Stimulated activated CD4-positive, alpha-beta T cell treated with anti-CD3 and anti-CD28 coated beads, Interleukin-4, amount 100 ng/mL, for 48 hours (primary cell): Measurements from ENCODE around the gene PKNOX1.
"Not testable (repeated sequence)": the region's sequence is repeated elsewhere in the genome, so short reads cannot be mapped to it uniquely, and the experiment has no call there.

Experiments used
- DNase-seq, 2 donors: peaks; one replicate each; pipeline ENCODE4 v3.0.0-alpha.2; 2020; ENCODE audit warnings: low read depth in 2 of 2

PKNOX1 gene

DNA sequence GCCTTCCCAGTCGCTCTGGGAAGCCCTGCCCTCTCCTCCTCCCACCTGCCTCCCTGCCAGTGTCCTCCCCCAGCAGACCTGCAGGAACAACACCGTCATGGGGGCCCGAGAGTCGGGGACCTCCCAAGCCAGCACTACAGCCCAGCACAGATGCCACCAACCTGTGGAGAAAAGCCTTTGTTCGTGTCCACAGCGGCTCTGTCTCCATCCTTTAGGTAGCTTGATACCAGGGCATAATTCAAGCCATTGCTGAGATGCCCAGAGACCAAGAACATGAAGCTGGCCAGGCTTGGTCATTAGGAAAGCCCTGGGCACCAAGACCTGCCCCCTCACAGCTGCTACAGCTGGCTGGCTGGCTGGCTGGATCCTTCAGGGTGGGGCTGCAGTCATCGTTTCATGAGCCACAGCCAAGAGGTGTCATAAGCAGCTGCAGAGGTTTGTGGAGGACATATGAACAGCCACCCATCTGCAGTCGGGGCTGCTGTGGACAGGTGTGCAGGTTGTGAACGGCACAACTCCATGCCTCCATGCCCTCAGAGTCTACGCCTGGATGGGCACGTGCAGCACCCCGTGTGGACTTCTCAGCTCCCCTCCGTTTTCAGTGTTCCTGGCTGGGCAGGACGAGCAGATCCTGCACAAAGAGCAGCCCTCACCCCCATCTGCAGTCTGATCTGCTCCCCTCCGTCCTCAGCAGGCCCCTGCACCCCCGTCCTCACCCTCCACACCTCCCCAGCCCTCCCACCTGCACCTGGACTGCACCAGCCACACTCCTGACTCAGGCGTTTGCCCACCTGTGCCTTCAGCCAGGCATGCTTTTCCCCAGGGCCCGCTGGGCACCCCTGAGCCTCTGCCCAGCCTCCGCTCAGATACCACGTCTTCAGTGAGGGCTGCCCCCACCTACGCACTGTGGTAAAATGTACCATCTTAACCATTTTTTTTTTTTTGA lies 71.8 kb downstream of the PKNOX1 start:
- DNase-seq = not testable (repeated sequence)

DNA sequence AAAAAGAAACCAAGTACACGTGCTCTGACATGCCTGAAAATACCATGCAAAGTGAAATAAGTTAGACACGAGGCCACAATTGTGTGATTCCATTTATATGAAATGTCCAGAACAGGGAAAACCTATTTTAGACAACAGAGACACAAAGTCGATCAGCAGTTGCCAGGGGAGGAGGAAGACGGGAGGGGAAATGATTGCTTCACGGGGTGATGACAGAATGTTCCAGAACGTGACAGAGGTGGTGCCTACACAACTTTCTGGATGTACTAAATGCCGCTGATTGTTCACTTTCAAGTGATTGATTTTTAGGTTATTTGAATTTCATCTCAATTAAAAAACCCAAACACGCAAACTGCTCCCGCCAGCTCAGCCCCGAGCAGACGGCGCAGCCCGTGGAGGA lies 78.8 kb downstream of the PKNOX1 start:
- DNase-seq = not testable (repeated sequence)

DNA sequence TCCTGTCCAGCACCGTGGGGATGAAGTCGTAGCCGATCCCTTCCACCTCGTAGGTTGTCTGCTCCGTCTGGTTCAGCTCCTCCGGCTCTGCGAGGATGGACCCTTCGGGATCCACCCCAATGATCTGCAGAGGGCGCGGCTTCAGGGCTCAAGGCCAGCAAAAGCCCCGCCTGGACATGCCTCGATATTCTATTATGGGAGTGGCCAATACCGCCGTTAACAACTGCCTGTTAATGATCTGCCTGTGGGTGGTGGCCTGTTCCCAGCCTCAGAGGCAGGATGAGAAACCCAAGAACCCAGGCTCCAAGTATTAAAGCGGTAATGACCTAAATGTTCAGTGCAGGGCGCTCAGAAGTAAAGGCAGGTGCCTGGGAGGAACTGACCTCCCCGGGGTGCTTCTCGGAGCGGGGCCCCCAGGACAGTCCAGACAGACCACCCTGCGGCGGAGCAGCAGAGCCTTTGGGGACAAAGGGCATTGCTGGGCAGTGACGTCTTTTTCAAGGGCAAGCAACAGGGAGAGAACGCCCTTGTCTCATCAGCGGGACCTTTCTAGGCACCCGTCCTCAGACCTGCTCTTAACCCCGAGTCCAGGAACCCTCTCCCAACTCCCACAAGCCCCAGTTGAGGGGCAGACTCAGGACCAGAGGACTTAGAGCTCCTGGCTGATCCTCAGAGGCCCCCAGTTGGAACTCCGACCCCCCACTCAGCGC lies 88.7 kb downstream of the PKNOX1 start:
- not testable (repeated sequence) for DNase-seq

DNA sequence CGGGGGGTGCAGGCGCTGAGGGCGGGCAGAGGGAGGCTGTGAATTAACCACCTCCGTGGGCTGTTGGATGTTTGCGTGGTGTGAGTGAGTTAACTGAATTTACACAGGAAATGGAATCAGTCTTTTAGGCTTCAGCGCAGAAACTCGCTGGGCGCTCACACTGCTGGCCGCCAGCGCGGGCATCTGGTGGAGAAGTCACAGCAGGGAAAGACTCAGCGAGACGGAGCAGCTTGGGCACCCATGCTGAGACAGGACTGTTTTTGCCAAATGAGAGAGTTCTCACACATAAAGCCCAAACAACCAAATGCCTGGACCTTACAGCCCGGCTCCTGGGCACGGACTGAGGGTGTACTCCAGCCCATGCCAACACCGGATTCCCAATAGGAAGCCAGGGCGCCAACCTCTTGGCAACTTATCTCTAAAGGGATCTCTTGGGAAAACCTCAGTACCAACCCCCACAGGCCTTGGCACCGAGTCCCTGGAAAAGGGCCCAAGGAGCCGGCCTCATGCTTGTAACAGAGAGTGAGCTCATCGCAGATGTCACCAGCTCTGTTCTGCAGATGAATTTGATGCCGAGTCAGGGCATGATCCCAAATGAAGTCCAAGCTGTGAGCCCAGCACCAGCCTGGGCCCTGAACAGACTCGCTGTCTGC lies 90.0 kb downstream of the PKNOX1 start:
- not testable (repeated sequence) for DNase-seq

DNA sequence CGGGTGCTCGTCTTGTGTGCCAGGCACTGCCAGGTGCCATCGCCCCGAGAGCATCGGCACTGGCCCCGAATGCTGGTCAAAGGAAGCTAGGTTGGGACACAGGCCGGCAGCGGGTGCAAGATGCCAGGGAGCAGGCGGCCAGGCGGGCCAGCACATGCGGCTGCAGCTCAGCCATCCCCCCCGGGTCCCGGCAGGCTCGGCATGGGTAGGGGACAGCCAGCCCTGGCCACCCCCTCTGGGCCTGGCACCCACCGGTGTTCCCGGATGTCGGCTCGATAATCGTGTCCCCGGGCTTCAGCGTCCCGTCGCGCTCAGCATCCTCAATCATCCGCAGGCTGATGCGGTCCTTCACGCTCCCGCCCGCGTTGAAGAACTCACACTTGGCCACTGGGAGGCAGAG lies 91.6 kb downstream of the PKNOX1 start:
- not testable (repeated sequence) for DNase-seq

DNA sequence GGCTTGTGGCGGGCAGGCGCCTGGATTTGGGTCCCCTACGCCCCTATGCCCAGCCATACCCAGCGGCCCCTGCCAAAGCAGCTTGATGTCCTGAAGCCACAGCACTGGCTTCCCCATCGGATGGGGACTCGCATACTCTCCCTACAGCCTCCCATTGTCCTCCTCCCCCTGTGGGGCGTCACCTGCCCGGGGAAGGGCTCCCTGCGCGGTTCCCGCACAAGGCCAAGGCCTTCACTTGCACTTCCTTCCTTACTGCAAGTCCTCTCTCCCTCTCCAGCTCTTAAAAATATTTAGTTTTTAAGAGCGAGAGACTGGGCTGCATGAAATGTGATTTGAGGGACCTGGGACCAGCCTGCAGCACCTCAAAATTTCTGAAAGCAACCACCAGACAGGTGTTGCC lies 92.3 kb downstream of the PKNOX1 start:
- DNase-seq = not testable (repeated sequence)

DNA sequence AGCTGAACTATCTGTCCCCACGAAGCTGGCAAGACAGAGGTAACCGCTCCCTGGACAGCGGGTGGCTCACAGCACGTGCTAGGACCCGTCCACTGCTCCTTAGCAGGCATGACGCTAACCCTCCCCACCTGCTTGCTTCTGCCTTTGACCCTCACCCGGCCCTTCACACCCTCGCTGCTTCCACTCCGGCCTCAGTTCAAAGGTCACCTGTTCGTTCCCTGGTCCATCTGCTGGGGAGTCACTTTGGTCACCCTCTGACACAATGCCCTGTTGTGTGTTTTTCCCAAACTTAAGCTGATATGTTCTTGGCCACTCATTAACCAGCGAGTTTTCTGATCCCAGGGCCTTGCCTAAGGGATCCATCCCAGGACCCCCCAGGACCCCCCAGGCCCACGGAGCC lies 93.7 kb downstream of the PKNOX1 start:
- DNase-seq = not testable (repeated sequence)

DNA sequence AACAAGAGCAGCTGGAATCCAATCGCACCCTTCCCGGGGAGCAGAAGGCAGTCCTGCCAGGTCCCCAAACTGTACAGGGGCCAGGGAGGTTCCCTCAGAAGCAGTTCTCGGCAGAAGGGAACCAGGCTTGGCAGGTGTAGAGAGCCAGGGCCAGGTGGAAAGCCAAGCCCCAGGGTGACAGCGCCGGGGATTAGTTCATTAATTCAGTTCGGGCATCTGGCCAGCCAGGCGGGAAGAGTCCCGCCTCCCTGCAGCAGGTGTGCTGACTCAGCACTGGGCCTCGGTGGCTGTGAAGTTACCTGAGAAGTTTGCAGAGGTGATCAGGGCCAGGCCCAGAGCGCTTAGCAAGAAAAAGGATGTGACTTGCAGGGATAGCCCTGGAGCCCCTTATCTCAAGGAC lies 95.3 kb downstream of the PKNOX1 start:
- DNase-seq = not testable (repeated sequence)

DNA sequence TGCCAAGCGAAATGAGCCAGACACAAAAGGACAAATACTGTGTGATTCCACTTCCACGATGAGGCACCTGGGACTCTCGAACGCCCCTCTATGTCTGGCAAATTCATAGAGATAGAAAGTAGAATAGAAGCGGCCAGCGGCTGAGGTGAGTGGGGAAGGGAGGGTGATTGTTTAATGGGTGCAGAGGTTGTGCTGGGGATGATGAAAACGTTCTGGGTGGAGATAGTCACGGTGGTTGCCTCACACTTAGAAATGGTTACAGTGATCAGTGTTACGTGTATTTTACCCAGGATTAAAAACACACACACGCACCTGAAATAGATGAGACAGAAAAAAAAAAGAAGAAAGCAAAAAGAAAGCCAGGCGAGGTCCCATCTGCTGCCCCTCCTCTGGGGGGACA lies 98.4 kb downstream of the PKNOX1 start:
- DNase-seq = not testable (repeated sequence)

DNA sequence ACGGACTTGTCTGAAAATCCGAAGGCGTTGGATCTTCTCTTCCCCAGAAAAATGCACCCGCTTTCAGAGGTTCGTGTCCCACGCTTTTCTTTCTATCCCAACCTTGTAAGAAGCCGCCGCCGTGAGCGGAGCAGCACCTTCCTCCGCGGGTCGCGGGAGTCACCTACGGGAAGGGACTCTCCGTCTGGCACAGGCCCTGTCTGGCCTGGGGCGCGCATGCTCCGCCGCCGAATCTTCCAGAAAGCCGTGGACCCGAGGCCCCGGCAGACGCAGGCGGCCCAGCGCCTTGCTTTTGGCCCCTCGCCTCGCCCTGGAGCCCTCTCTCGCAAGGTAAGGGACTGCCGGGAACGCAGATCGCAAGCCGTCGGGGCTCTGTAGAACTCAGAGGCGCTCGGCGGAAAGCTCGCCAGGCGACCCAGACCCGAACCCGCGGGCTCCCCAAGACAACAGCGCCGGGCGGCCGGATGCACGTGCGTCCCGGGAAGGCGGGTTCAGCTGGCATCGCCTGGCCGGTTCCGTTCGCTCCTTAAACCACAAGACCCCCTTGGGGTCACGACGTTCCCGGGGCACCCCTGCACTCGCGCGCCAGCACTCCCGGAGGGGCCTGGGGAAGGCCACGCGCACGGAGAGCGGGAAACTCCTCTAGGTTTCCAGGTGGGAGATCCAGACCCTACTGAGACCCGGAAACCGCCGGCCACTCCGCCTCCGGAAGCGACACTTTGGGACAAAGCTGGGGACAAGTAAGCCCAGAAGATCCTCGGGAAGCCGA lies 100.2 kb downstream of the PKNOX1 start:
- DNase-seq = not testable (repeated sequence)

DNA sequence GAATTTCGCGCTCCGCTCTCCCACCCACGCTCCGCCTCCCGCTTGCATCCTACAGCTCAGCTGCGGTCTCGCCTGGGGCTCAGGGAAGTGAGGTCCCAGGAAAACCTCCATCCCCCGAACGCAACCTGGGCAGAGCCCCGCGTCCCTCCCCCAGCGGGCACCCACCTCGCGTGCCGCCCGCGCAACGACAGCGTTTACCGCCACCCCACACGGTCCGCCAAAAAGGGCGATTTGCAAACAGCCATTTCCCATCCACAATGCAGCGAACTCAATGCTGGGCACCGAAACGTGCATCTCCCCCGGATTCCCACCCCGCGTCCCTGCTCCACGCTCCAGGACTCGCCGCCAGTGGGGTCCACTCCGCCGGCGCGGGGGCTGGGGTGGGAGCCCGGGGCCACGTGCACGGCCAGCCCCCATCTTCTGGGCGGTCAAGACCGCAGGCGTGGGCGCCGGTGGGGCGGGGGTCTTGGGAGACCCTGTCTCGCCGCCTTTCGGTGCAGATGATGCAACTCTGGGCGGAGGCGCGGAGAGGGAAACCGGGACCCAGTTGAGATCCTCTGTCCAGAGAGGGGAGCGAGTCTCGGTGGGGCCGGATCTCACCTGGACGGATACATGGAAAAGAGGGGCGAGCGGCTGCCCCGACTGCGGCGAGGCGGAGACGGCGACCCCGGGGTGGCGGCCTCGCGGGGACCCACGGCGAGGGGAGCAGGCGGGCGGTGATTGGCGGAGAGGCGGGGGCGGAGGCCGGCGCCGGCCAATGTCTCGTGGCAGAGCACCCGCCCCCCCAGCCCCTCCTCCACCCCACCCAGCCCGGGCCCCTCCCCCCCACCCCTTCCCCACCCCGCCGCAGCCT lies 101.0 kb downstream of the PKNOX1 start, which contains the start of gene CBS:
TSS of gene CBS (minus strand) at position 666 of the 853 bp plus-strand sequence. CDS start 3,642 bp downstream, outside the sequence.
- DNase-seq = not testable (repeated sequence)

DNA sequence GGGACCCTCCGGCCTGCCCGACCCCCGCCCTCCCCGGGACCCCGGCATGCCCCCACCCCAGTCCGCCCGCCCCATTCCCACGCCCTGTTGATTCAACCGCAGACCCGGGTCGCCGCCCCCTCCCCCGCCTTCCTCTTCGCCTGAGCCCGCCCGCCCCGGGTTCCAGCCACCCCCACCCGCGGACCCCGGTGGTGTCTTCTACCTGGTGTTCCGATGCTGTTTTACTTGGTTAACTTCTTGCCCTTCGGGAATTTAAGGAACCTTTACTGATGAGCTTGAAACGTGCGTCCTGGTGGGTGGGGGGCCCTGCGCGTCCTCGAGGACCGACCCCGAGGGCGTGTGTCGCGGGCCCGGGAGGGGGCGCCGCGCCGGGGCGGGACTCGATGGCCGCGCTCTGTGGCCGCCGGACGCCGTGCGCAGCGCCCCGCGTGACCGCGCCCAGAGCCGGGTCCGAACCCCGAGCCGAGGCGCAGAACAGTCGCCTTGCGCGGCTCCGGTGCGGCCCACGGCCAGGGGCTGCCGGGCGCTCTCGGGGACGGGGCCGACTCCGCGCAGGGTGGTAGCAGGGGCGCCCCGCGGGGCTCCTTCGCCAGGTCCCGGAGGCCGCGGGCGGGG lies 101.8 kb downstream of the PKNOX1 start:
- DNase-seq = not testable (repeated sequence)

DNA sequence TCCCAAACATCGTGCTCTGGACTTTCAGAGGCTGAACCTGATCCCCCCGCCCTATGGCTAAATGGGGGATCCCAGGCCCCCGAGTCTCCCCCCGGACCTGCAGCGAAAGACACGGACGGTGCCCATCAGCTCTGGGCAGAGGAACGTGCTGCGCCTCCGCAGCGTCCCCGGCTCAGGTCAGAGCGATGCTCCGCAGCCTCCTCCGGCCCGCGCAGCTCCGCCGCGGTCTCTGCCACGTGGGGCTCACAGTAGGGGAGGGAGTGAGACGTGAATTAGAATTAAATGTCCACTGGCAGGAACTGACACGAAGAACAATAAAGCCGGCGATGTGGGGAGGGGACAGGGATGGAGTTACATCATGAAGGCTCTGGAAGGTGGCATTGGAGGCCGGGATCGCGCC lies 102.3 kb downstream of the PKNOX1 start:
- DNase-seq = not testable (repeated sequence)

DNA sequence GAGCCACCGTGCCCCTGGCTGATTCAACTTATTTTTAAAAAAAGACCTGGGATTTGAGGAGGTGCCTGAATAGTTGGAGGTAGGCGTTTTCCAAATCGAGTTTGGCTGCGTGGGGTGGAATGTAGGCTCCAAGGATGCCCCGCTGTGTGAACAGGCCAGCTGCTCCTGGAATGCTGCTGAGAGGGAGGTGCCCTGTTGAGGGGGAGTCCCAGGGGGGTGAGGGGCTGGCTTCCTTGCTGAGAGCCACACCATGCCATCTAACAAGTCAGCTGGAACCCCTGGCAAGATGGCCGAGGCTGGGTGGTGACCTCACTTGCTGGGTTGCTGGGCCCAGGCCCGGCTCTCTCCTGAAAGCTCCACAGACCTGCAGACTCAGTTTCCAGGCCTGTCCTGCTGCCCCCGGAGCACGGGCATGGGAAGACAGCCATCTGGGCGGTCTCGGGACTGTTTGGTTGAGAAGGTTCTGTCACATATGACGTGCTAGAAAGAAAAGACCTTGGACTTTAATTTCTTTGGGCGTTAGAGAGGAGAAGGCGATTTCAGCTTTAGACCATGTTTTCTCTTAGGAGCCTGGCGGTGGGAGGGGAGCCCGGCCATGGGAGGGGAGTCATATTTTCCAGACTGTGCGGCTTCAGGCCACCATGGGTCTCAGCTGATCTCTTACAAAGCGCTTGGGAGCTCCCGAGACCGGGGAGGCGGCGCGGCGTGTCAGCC lies 108.4 kb downstream of the PKNOX1 start:
- DNase-seq = not testable (repeated sequence)
